Measurements from ENCODE around the gene TRIM65.

Gene TRIM65

DNA sequence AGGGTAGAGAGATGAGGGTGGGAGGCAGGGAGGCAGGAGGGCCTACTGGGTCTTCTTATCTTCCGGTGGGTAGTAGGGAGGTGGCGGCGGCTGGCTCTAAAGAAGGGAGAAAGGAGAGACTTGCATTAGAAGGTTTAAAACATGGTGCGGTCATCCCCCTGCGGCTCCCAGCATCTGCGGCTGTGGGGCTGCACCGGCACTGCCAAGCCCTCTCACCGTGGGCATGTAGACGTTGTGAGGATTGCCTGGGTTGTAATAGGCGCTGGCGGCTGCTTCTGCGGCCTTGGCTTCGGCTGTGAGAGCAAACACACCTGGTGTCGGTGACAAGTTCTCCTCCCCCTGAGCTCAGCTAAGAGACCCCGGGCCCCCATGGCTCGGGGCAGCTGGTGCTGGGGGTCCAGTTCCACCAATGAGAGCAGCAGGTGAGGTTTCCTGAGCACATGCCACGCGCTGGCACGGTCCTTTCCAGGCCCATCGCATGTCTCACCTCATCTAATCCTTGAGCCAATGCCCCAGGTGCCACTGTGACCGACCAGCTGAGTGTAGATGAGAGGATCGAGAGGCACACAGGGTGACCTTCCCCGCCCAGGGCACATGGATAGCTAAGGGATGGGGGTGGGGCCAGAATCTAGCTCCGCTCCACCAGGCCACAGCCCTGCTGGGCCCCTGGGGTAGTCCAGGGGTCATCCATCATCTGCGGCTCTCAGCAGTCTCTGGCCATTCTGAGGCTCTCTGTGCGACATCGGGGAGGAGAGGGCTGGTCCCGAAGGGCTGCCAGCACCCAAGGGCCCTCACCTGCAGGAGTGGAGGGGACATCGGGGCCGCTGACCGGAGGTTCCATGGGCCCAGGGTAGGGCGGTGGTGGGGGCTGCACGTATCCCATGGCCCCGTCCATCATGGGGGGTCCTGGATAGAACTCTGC is 49.8 kb downstream of the TRIM65 start:
- Mint-ChIP-seq H3K4me3 (no peak overlapping the region), H3K4me1 (peaks cover 24% of the 10 kb centered on the region), H3K9me3 (no peaks in the 10 kb centered on the region), H3K36me3 (peaks cover 85% of the 10 kb centered on the region), H3K27ac (peak overlapping the region; percentile 96)
- DNase-seq (ENCODE audit: low spot score in 2 of 2) = no peak
- ATAC-seq = no peak

DNA sequence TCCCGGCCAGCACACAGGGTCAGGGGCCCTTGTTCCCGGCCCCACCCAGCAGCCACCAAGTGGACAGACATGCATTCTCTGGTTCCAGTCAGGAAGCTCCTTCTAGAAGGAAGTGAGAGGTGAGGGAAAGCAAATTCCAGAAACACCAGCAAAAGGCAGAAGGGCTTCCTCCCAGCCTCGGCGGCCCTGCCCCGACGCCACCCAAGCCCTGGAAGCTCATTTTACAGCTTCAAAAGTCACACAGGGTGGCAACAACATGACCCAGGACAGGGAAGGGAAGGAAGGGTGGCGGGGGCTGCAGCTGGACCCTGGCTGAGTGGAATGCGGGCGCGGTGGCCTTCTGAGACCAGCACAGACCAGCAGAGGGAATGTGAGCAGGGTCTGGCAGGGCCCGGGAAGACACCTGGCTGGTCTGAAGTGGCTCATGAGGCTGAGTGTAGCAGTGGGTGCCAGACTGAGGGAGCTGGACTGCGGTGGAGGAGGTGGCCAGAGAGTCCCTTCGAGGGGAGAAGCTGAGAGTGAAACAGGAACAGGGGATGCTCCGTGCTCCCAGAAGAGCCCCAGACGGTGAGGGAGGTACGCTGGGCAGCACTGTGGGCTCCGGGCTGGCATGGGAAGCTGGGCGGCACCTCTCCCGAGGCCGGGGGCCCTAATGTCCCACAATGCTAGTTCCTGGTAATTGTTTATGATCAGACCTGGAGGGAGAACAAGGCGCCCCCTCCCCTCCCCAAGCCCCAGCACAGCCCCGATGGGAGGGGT is 50.6 kb downstream of the TRIM65 start:
- DNase-seq (ENCODE audit: low spot score in 2 of 2) (no peak), ATAC-seq (no peak)
- H3K4me1 Mint-ChIP-seq = peaks cover 26% of the 10 kb centered on the region
- H3K4me3 Mint-ChIP-seq = no peak overlapping the region
- H3K9me3 Mint-ChIP-seq = no peaks in the 10 kb centered on the region
- H3K27ac Mint-ChIP-seq = peak overlapping the region; percentile 96
- H3K36me3 Mint-ChIP-seq = peaks cover 85% of the 10 kb centered on the region

DNA sequence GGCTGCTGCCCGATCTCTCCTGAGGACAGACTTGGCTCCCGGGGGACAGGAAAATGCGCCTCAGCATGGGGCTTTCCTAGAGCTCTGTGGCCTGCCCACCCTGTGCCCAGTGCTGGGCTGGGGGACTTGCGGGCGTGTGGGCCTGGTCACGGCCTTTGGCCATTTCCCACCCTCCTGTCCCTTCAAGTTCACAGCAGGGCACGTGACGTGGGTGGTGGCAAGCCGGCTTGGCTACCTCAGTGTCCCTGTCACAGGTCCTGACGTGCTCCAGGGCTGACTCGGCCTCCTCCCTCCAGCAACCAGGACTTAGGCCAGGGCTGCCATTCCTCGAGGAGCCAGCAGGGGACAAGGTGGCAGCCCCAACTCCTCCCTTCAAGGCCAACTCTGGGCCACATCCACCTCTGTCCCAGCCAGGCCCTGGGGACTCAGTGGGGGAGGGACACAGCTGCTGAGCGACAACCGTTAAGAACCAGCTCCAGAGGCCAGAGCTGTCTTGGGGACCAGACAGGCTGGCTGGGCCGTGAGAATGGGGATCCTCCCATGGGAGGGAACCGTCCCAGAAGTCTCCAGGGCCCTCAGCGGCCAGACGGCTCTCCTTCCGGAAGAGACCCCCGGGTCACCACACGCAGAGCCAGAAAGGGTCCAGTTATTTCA is 51.6 kb downstream of the TRIM65 start:
- DNase-seq (ENCODE audit: low spot score in 2 of 2) (peak; percentile 53 to 77), ATAC-seq (peak; percentile 75)
- peak overlapping the region; percentile 86 for H3K4me3 Mint-ChIP-seq
- H3K27ac Mint-ChIP-seq = peak overlapping the region; percentile 96
- peaks cover 26% of the 10 kb centered on the region for H3K4me1 Mint-ChIP-seq
- no peaks in the 10 kb centered on the region for H3K9me3 Mint-ChIP-seq
- peaks cover 85% of the 10 kb centered on the region for H3K36me3 Mint-ChIP-seq

DNA sequence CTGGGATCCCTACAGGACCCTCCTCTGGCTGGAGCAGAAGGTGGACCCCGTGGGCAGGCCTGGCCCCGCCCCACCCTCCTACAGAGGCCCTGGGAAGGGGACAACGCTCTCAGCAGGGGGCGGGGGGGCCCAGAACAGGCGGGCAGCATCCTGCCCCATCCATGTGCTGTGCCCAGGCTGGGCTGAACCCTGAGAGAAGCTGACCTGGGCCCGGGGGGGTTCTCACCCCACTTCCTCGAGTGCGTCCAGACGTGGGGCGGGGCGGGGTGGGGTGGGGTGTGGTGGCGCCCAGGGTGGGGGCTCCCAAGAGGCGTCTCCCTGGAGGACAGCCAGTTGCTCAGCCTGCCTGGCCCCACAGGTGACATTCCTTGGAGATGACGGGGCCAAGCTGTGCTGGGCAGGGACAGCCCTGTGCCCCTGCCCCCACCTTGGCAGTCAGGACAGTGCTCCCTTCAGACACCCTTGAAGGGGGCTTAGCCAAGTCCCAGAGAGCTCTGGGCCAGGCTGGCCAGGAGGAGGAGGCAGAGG is 52.2 kb downstream of the TRIM65 start:
- Mint-ChIP-seq H3K4me1 (peaks cover 26% of the 10 kb centered on the region), H3K9me3 (no peaks in the 10 kb centered on the region), H3K36me3 (peaks cover 85% of the 10 kb centered on the region), H3K4me3 (peak overlapping the region; percentile 86), H3K27ac (peak overlapping the region; percentile 96)
- ATAC-seq = peak; percentile 40
- DNase-seq (ENCODE audit: low spot score in 2 of 2) = no peak

DNA sequence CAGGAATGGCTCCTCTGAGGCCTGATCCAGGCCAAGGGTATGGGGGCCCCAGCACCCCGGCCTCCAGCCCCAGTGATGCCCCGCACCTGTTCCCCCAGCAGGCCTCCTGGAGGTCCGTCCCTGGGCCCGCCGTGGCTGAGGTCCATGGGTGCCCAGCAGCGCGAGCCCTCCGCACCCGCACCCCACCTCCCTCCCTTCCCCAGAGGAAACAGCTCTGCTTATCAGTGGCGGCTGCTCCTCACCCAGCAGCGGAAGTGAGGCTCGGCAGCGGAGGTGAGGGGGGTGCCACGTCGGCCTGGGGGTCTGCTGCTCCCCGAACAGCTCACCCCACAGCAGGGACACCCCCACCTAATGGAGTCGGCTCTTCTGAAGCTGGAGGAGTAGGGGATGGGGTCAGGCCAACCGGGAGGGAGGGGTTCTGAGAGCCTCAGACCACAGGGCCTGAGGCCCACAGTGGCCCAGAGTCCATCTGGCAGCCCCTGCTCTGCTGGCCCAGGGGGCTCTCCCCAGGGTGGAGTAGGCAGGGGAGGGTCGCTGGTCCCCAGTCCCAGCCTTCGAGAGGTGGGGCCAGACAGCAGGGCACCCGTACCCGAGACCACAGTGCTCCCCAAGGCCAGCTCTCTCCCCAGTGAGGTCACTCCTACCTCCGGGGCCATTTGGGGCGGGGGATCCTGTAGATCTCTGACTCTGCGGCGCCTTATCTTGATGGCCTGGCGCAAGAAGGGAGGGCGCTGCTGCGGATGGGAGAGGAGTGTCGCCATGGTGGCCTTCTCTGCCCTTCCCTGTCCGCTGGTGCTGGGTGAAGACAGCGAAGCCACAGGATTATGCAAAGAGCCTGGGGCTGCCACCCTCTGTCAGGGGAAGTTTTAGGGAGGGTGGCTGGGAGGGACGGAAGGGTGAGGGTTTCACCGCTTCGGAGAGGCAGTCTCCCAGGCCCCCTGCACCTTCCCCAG is 52.9 kb downstream of the TRIM65 start, which contains the start of gene UNC13D:
Gene UNC13D (minus strand): TSS at position 828 of the 953 bp plus-strand sequence. CDS start 67 bp downstream, at position 761.
- peak within 1 kb of the TSS; percentile 86 for H3K4me3 Mint-ChIP-seq
- peaks cover 26% of the 10 kb centered on the region for H3K4me1 Mint-ChIP-seq
- H3K9me3 Mint-ChIP-seq = no peaks in the 10 kb centered on the region
- H3K27ac Mint-ChIP-seq = peak within 1 kb of the TSS; percentile 96
- peaks cover 85% of the 10 kb centered on the region for H3K36me3 Mint-ChIP-seq
- DNase-seq (ENCODE audit: low spot score in 2 of 2) (peak in 1 of 2 donors; percentile 78), ATAC-seq (peak; percentile 73)

DNA sequence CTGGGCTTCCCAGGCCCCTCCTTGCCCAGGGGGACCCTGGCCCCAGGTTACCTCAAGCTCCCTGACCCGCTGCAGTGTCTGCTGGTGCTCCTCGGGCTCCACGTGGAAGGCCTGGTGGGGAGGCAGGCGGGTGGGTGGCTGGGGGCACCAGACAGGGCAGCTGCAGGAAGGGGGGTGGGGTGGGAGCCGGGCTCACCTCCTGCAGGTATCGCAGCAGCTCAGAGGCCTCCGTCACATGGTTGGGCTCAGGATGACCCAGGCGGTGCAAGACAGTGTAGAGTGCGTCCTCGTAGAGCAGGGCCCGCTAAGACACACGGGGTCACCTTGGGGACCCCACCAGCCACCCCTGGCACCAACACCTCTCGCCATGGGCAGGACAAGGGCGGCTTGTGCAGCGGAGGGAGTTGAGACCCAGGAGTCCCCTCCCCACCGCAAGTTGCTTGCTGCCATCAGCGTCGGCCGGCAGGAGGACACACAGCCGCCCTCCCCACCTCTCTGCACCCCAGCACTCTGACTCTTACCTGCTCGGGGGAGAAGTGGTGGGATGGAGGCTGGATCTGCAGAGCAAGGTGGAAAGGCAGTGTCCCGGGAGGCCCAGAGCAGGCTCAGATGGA is 53.7 kb downstream of the TRIM65 start:
- peaks cover 85% of the 10 kb centered on the region for H3K36me3 Mint-ChIP-seq
- ATAC-seq (peak; percentile 25), DNase-seq (ENCODE audit: low spot score in 2 of 2) (no peak)
- peak overlapping the region; percentile 96 for H3K27ac Mint-ChIP-seq
- peak overlapping the region; percentile 86 for H3K4me3 Mint-ChIP-seq
- no peaks in the 10 kb centered on the region for H3K9me3 Mint-ChIP-seq
- H3K4me1 Mint-ChIP-seq = peaks cover 21% of the 10 kb centered on the region

DNA sequence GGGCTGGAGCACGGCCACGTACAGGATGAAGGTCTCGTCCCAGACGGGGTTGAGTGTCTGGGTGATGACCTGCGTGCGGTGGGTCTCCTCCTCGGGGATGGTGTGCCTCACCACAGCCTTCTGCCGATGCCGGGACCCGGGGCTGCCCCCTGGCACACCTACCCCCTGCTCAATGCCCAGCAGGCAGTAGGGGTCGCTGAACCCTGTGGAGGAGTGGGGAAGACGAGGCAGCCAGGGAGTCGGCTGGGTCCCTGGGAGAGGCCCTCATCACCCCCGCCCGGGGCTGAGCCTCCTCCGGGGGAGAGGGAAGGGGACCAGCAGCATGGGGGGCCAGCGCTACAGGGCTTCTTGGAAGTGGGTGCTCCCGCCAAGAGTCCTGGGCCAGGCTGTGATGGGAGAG is 54.3 kb downstream of the TRIM65 start:
- peaks cover 21% of the 10 kb centered on the region for H3K4me1 Mint-ChIP-seq
- peaks cover 85% of the 10 kb centered on the region for H3K36me3 Mint-ChIP-seq

DNA sequence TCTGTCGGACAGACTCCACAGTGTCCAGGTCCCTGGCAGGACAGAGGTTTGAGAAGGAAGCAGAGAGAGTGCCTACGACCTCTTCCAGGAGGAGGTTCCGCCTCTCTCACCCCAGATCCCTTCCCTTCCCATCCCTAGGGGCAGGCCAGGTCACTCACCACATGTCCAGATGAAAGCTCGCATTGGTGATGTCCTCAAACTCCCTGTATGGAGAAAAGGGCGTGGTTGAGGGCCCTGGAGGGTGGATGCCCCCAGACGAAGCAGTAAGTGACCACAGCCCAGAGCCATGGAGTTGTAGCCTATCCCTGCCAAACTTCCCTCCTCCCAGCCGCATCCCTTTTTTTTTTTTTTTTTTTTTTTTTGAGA is 56.0 kb downstream of the TRIM65 start:
- H3K27ac Mint-ChIP-seq = no peak overlapping the region
- peaks cover 82% of the 10 kb centered on the region for H3K36me3 Mint-ChIP-seq
- H3K9me3 Mint-ChIP-seq = no peaks in the 10 kb centered on the region
- H3K4me3 Mint-ChIP-seq = no peak overlapping the region
- DNase-seq (ENCODE audit: low spot score in 2 of 2) = no peak
- H3K4me1 Mint-ChIP-seq = peaks cover 15% of the 10 kb centered on the region
- ATAC-seq = no peak

More for the DNA sequence above, 54.3 kb downstream of the TRIM65 start:
- Mint-ChIP-seq H3K27ac (peak overlapping the region; percentile 86), H3K9me3 (no peaks in the 10 kb centered on the region), H3K4me3 (peak overlapping the region; percentile 86)
- ATAC-seq (no peak), DNase-seq (ENCODE audit: low spot score in 2 of 2) (no peak)

DNA sequence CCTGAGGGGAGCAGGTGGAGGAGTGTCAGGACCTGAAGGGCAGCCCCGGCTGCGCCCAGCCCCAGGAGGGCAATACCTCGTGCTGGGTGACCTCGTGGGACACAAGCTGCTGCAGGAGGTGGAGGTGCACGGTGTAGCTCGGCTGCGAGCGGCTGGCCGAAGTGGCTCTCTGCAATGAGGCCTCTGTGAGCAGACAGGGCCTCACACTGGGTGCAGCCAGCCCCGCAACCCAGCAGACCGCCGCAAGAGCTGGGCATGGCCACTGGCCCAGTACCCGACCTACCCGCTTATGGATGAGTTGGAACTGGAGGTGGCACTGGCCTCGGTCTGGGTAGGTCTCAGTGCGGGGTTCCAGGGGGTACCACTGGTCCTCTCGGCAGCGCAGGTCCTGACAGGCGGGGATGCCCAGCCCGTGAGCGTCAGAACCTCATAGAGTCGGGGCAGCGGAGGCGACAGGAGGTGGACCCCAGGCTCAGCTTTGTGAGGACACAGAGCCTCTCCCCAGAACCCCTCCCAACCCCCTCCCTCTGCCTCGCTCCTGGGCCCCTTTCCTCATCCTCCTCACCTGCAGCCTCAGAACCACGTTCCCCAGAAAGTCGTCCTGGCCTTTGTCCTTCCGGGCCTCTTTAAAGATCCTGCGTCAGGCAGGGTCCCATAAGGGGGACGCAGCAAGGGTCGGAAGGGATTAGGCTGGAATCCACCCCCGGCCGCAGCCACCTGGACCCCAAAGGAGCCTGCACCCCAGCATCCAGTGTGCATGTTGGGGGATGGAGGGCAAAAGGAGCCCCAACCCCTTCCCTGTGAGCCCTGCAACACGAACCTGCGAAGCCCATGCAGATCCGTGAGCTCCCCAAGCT is 56.6 kb downstream of the TRIM65 start:
- DNase-seq (ENCODE audit: low spot score in 2 of 2) = no peak
- H3K36me3 Mint-ChIP-seq = peaks cover 82% of the 10 kb centered on the region
- peak overlapping the region; percentile 17 for H3K27ac Mint-ChIP-seq
- ATAC-seq = no peak
- peaks cover 9% of the 10 kb centered on the region for H3K4me1 Mint-ChIP-seq
- H3K4me3 Mint-ChIP-seq = no peak overlapping the region
- no peaks in the 10 kb centered on the region for H3K9me3 Mint-ChIP-seq
